H9 (cell line): ENCODE measurements around the gene KCTD1. TPM values are rescaled to one million over a fixed set of nuclear protein-coding genes. Genes with fewer than 3 reads are reported as not detected.

Experiments used
- DNase-seq: peaks from one replicate; pipeline ENCODE4 v3.0.0-alpha.2; 2017
- H2AFZ ChIP-seq: one replicate; pipeline ENCODE4 v1.6.1; 2013; ENCODE audit warnings: mild to moderate bottlenecking, low read length, control low read depth, moderate library complexity
- H2AK5ac ChIP-seq: 2 replicates; pipeline ENCODE4 v1.6.1; 2013; ENCODE audit warnings: low read length, control low read depth, mixed read lengths; ENCODE audit not compliant: insufficient read length
- H2BK120ac ChIP-seq: one replicate; pipeline ENCODE4 v1.6.1; 2013; ENCODE audit warnings: low read depth, mild to moderate bottlenecking, low read length, control low read depth, inconsistent platforms; ENCODE audit not compliant: poor library complexity, severe bottlenecking
- H2BK12ac ChIP-seq: 2 replicates; pipeline ENCODE4 v1.6.1; 2013; ENCODE audit warnings: low read length, control low read depth, mixed read lengths, low read depth; ENCODE audit not compliant: insufficient read length
- H2BK15ac ChIP-seq: 2 replicates; pipeline ENCODE4 v1.6.1; 2013; ENCODE audit warnings: low read depth, low read length, control low read depth
- H2BK20ac ChIP-seq: one replicate; pipeline ENCODE4 v1.6.1; 2013; ENCODE audit warnings: low read depth, mild to moderate bottlenecking, low read length, control low read depth, inconsistent platforms; ENCODE audit not compliant: poor library complexity, severe bottlenecking
- H2BK5ac ChIP-seq: 2 replicates; pipeline ENCODE4 v1.6.1; 2013; ENCODE audit warnings: low read length, control low read depth, mixed read lengths; ENCODE audit not compliant: insufficient read length
- H3K14ac ChIP-seq: 2 replicates; pipeline ENCODE4 v1.6.1; 2013; ENCODE audit warnings: low read length, control low read depth; ENCODE audit not compliant: insufficient read depth
- H3K18ac ChIP-seq: 2 replicates; pipeline ENCODE4 v1.6.1; 2013; ENCODE audit warnings: low read depth, mild to moderate bottlenecking, mixed read lengths, low read length, control low read depth; ENCODE audit not compliant: insufficient read length
- H3K23ac ChIP-seq: 2 replicates; pipeline ENCODE4 v1.6.1; 2013; ENCODE audit warnings: low read length, control low read depth, mixed read lengths, low read depth; ENCODE audit not compliant: insufficient read length
- H3K23me2 ChIP-seq: 2 replicates; pipeline ENCODE4 v1.6.1; 2013; ENCODE audit warnings: low read depth, mild to moderate bottlenecking, mixed read lengths, low read length, control low read depth; ENCODE audit not compliant: insufficient read length, poor library complexity, severe bottlenecking
- H3K27ac ChIP-seq: 2 replicates; pipeline ENCODE4 v1.5.1; 2013; ENCODE audit warnings: low read length, control low read depth, mixed read lengths, low read depth; ENCODE audit not compliant: insufficient read length
- H3K27me3 ChIP-seq: 2 replicates; pipeline ENCODE4 v1.6.1; 2013; ENCODE audit warnings: low read length, control low read depth, inconsistent platforms; ENCODE audit not compliant: insufficient read depth
- H3K4ac ChIP-seq: 2 replicates; pipeline ENCODE4 v1.6.1; 2013; ENCODE audit warnings: low read depth, mild to moderate bottlenecking, control low read depth, inconsistent platforms, low read length, moderate library complexity
- H3K4me1 ChIP-seq: 2 replicates; pipeline ENCODE4 v1.6.1; 2013; ENCODE audit warnings: low read length, control low read depth, inconsistent platforms; ENCODE audit not compliant: insufficient read depth
- H3K4me2 ChIP-seq: 2 replicates; pipeline ENCODE4 v1.6.1; 2013; ENCODE audit warnings: low read length, control low read depth, mixed read lengths; ENCODE audit not compliant: insufficient read length, insufficient read depth
- H3K56ac ChIP-seq: 2 replicates; pipeline ENCODE4 v1.6.1; 2013; ENCODE audit warnings: low read depth, mild to moderate bottlenecking, mixed read lengths, low read length, control low read depth; ENCODE audit not compliant: insufficient read length
- H3K79me1 ChIP-seq: 2 replicates; pipeline ENCODE4 v1.6.1; 2013; ENCODE audit warnings: low read depth, mild to moderate bottlenecking, moderate library complexity, low read length, control low read depth, inconsistent platforms; ENCODE audit not compliant: insufficient read depth, poor library complexity, severe bottlenecking
- H3K79me2 ChIP-seq: 2 replicates; pipeline ENCODE4 v1.6.1; 2013; ENCODE audit warnings: low read length, control low read depth, inconsistent platforms; ENCODE audit not compliant: insufficient read depth
- H3K9ac ChIP-seq: 2 replicates; pipeline ENCODE4 v1.6.1; 2013; ENCODE audit warnings: low read length, control low read depth, mixed read lengths; ENCODE audit not compliant: insufficient read length; ENCODE audit errors: extremely low read depth
- H3K9me3 ChIP-seq: one replicate; pipeline ENCODE4 v1.6.1; 2013; ENCODE audit warnings: low read depth, low read length, inconsistent platforms; ENCODE audit not compliant: control insufficient read depth
- H3T11ph ChIP-seq: one replicate; pipeline ENCODE4 v1.6.1; 2013; ENCODE audit warnings: mild to moderate bottlenecking, low read length, control low read depth, inconsistent platforms
- H4K20me1 ChIP-seq: one replicate; pipeline ENCODE4 v1.6.1; 2013; ENCODE audit not compliant: control insufficient read depth, insufficient read length, insufficient read depth
- H4K5ac ChIP-seq: 2 replicates; pipeline ENCODE4 v1.6.1; 2013; ENCODE audit warnings: low read depth, mild to moderate bottlenecking, mixed read lengths, low read length, control low read depth; ENCODE audit not compliant: insufficient read length
- H4K8ac ChIP-seq: replicated peaks from 2 replicates; pipeline ENCODE4 v1.6.1; 2013; ENCODE audit warnings: low read length, control low read depth, mixed read lengths, low read depth; ENCODE audit not compliant: insufficient read length
- H4K91ac ChIP-seq: 2 replicates; pipeline ENCODE4 v1.6.1; 2013; ENCODE audit warnings: low read depth, mild to moderate bottlenecking, moderate library complexity, mixed read lengths, low read length, control low read depth; ENCODE audit not compliant: insufficient read length
- H3K27ac Mint-ChIP-seq, 3 experiments: 2 replicates in 2 of 3; 3 replicates in 1 of 3; pipeline ENCODE4 v1.8.0; 2020 to 2021; ENCODE audit warnings: mixed read lengths in 3 of 3, mild to moderate bottlenecking in 1 of 3, moderate library complexity in 1 of 3
- H3K27me3 Mint-ChIP-seq: 2 replicates; pipeline ENCODE4 v1.8.0; 2021; ENCODE audit warnings: low read depth, mild to moderate bottlenecking, moderate library complexity, mixed read lengths
- H3K36me3 Mint-ChIP-seq, 3 experiments: 2 replicates in 2 of 3; 3 replicates in 1 of 3; pipeline ENCODE4 v1.8.0; 2020 to 2021; ENCODE audit warnings: low read depth in 3 of 3, mixed read lengths in 3 of 3; ENCODE audit not compliant: insufficient read depth in 1 of 3
- H3K4me1 Mint-ChIP-seq, 2 experiments: 2 replicates each; pipeline ENCODE4 v1.8.0; 2020; ENCODE audit warnings: mixed read lengths in 2 of 2
- H3K4me3 Mint-ChIP-seq, 2 experiments: 2 replicates in 1 of 2; 3 replicates in 1 of 2; pipeline ENCODE4 v1.8.0; 2020 to 2021; ENCODE audit warnings: mild to moderate bottlenecking in 2 of 2, mixed read lengths in 2 of 2, moderate library complexity in 1 of 2
- H3K9me3 Mint-ChIP-seq, 2 experiments: 2 replicates in 1 of 2; 3 replicates in 1 of 2; pipeline ENCODE4 v1.8.0; 2020; ENCODE audit warnings: mild to moderate bottlenecking in 2 of 2, mixed read lengths in 2 of 2, moderate library complexity in 1 of 2
- CTCF ChIP-seq: fragments of 200-600 bp; sonication (generic); conservative IDR thresholded peaks from 3 replicates; pipeline ENCODE4 v1.8.0; 2021; ENCODE audit warnings: antibody characterized with exemption, mild to moderate bottlenecking
- WGBS: extraction: QIAGEN DNeasy Blood & Tissue Kit; methylation state at CpG from one replicate; pipeline ENCODE4 v1.1.7; 2013; ENCODE audit warnings: missing lambda C conversion rate, low lambda C conversion rate, mixed read lengths; ENCODE audit not compliant: insufficient read length; ENCODE audit errors: extremely low coverage; 5-methylcytosine and 5-hydroxymethylcytosine counted together
- total RNA-seq: library from RNA; stranded (reverse); gene quantifications from 2 replicates; pipeline ENCODE4 v1.2.1, GENCODE V29; 2021

Gene KCTD1
- total RNA-seq, 1 experiment from 2014 or later = 10.8 TPM

DNA sequence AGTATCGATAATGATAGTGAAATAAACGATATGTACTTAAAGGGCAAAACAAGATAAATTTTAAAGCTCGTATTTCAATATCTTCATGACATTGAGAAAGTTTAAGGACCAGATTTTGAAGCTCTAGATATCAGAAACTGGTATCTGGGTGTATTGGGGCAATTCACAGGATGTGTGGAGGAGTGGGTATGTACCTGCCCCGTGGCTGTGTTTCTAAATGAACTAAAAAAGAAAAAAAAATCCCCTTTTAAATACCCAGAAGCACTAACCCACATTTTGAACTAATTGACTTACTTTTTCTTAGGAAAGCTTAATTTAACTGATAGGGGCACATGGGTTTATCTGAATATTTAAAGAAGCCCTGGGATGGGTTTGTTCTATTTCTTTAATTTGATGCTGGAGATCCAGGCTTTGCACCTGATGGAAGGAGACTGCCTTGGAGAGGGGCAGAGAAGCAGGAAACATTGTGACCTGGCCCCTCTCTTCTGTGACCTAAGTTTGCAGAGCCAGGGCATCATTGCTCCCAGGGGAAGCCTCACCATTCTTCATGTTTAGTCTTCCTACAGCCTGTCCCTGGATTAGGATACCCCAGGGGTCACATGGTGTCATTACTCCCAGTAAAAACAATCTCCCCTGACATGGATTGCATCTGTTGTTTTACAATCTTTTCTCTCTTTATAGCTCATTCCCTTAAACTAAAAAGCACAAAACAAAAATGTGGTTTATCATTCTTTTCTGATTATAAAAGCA, 7.6 kb upstream of the KCTD1 start:
- H3K27ac Mint-ChIP-seq = no peak overlapping the region
- H3K4me3 Mint-ChIP-seq = no peak overlapping the region
- Histone ChIP-seq H2BK20ac (no peak overlapping the region), H3K27ac (no peak overlapping the region), H3K4me1 (no peaks in the 10 kb centered on the region), H3K23ac (no peak overlapping the region), H4K8ac (no peak overlapping the region), H3K27me3 (peaks cover 16% of the 10 kb centered on the region), H3K56ac (no peak overlapping the region), H3K9me3 (no peaks in the 10 kb centered on the region), H3K18ac (no peak overlapping the region), H3K14ac (no peak overlapping the region), H2AK5ac (no peak overlapping the region), H4K91ac (no peak overlapping the region), H3K4me2 (no peak overlapping the region), H3K4ac (no peak overlapping the region), H2BK5ac (no peak overlapping the region), H3K79me2 (no peaks in the 10 kb centered on the region), H2BK15ac (no peak overlapping the region), H3K79me1 (no peaks in the 10 kb centered on the region), H4K20me1 (no peaks in the 10 kb centered on the region), H3T11ph (no peak overlapping the region), H3K23me2 (peaks cover 4% of the 10 kb centered on the region), H4K5ac (no peak overlapping the region), H2BK12ac (no peak overlapping the region), H2AFZ (no peak overlapping the region), H3K9ac (no peak overlapping the region), H2BK120ac (no peak overlapping the region)
- peaks cover 60% of the 10 kb centered on the region for H3K27me3 Mint-ChIP-seq
- no peak for DNase-seq
- WGBS = no CpG with 5 or more reads among the region's 4 CpGs
- no peaks in the 10 kb centered on the region for H3K9me3 Mint-ChIP-seq
- no peak for TF ChIP-seq CTCF
- H3K4me1 Mint-ChIP-seq = peaks cover 16 to 33% of the 10 kb centered on the region in 2 experiments
- H3K36me3 Mint-ChIP-seq = no peaks in the 10 kb centered on the region
